Stimulated activated CD4-positive, alpha-beta T cell treated with anti-CD3 and anti-CD28 coated beads, Interleukin-4, amount 100 ng/mL, for 1 hour (primary cell): ENCODE measurements around the gene PIEZO1.
A peak's percentile ranks its signal among the peaks of the same experiment; 100 is the strongest.
"Not testable (repeated sequence)": the region's sequence is repeated elsewhere in the genome, so short reads cannot be mapped to it uniquely, and the experiment has no call there.

Experiments used
- DNase-seq: peaks from one replicate; pipeline ENCODE4 v3.0.0-alpha.2; 2020

Gene PIEZO1

DNA sequence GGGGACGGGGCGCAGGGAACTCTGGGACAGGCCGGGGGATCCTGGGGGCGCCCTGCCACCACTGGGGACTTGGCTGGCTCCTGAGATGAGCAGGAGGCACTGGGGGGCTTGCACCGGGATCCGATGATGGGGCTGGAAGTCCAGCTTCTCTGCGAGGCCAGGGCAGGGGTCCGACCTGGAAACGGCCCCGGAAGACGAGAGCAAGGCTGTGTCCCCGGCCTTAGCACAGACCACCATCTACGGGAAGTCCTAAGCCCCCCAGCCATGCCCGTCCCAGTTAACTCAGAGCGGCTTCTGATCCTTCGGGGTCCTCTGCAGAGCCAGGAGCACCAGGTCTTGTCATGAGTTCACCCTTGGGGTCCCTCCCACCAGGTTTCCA, 19.1 kb upstream of the PIEZO1 start:
- DNase-seq: no peak

DNA sequence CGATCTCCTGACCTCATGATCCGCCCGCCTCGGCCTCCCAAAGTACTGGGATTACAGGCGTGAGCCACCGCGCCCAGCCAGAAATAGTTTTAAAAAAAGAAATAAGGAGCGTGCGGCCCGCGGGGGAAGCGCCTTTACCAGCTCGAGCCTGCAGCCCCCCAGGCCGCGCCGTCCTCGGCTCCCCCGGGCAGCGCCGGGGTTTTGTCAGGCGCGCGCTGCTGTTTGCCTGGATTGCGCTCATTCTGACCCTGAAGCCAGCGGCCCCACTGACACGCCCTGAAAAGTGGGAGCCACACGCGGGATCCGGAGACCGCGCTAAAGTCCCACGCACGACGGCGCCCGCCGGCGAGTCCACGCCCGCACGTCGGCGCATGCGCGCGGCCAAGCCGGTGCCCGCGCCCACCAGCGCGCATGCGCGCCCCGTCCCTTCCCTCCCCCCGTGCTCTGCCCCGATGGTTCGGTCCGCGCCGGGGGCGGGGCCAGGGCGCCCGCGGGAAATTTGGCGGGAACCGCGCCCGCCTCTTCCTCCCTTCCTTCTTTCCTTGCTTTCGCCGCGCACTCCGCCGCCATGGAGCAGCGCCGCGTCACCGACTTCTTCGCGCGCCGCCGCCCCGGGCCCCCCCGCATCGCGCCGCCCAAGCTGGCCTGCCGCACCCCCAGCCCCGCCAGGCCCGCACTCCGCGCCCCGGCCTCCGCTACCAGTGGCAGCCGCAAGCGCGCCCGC, 18.4 kb upstream of the PIEZO1 start, which contains the start of gene CDT1:
Gene CDT1 (plus strand): TSS at position 526 of the 724 bp plus-strand sequence. CDS start 43 bp downstream, at position 569.
- peak; percentile 85 for DNase-seq

DNA sequence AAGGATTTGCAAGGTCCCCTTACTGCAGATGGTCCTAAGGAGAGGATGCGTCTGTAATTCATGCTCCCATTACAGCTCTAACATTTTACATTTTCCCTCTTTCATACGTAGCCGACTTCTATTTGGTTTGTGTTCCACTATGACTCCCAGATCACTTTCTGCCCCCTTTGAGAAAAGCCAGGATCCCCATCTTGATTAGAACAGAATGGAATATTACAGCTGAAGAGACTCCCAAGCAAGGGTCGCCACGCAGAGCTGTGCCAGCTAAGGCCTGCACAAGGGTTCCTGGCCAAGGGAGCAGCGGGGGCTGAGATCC, 15.2 kb upstream of the PIEZO1 start:
- no peak for DNase-seq

DNA sequence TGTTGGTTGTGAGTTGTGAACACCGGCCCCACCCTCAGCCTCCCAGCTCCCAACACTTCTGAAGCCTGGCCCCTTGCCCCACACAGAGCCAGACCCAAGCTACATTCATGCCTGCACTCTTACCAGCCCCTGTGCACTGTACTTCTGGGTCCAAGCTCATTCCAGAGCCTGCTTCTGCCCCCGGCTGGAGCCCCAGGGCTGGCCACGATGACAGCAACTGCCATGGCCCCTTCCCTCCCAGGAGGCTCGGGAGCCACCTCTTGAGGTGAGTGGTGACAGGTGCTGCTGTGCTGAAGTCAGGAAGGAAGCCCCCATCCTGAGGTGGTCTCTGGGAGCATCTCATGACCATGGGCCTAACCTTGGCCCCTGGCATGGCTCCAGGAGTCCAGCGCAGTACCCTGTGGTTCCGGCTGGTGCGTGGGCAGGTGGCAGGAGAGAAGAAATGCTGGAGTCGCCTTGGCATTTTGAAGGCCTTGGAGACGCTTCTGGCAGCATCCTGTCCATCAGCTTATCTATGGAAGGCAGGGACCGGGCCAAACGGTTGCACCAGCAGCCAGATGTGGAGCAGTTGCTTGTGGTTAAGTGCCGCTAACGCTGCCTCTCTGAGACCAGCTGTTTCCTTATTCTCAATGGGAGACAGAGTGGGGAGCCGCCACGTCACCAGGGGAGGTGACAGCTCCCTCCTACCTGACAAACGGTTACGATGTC, 14.7 kb upstream of the PIEZO1 start:
- DNase-seq: peak; percentile 29

DNA sequence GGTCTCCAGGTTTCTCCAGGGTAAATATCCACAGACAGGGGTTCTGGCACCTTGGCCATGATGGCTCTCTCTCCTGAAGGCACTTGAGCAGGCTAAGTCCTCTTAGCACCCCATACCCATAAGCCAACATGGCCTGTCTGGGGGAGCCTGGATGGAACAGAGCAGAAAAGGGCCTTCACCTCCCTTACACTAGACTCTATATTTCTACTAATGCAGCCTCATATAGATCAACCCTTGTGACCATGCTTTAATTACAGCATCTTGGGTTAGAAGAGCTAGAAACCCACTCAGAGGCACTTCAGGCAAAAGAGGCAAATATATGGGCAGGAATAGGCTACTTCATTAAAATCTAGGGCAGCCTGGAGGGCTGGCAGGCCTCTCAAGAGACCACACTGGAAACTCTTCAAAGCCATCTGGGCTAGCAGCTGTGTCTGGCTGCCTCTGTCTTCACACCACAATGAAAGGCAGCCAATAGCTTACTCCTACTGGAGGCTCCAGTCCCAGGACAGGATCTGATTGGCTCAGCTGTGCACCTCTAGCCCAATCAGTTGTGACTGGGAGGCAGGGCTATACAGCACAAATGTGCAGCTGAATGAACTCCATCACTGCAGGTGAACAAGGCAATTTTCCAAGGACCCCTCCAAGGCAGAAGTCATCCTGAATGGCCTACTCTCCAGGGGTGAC, 13.9 kb upstream of the PIEZO1 start:
- DNase-seq: no peak

DNA sequence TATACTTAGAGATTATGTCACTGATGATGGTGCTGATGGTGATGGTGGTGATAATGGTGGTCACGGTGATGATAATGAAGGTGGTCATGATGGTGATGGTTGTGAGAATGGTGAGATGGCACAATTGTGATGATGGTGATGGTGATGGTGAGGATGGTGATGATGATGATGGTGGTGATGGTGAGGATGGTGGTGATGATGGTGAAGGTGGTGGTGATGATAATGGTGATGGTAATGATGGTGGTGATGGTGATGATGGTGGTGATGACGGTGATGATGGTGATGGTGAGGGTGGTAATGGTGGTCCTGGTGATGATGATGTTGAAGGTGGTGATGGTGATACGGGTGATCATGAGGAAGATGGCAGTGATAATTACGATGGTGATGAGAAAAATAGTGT, 13.1 kb upstream of the PIEZO1 start:
- no peak for DNase-seq

DNA sequence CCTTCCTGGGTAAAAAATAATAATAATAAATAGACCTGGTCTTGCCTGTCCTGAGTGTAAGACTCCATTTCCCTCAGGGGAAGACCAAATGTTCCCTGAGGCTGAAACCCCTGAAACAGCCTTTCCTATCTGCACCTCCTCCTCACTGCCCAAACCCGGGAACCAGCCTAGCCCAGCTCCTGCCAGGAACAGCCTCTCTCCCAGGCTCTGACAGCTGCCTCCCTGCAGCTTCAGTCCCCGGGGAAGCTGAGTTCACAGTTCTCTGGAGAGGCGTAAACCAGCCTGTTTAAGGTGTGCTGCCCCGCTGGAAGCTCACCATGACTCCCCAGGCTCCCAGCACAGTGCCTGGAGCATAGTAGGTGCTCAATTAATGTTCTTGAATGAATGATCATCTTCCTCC, 11.3 kb upstream of the PIEZO1 start:
- DNase-seq: no peak

DNA sequence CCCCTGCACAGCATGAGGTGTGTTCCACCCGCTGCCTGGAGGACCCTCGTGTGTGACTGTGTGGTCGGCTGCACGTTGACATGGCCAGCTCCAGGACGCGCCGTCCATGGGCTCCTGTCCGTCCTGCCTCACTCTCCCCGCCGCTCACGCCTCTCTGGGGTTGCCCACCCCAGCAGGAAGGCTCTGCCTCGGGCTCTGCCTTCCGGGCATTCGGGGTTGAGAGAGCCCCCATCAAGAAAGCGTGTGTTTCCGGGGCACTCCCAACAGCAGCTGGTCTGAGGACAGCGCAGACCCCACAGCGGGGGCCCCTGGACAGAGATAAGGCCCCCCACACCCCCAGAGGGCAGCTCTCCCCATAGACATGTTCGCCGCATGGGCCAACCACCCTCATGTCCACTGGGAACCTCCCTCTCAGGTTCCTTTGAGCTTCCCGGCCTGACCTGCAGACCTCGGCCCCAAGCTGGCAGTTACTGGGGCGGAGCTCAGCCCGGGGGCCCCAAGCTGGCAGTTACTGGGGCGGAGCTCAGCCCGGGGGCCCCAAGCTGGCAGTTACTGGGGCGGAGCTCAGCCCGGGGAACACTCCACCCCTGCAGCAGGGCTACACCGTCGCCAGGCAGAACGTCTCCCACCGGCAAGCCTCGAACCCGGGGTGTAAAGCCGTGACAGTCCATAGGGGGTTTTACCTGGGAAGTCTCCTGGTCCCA, 8.4 kb upstream of the PIEZO1 start:
- DNase-seq: no peak

DNA sequence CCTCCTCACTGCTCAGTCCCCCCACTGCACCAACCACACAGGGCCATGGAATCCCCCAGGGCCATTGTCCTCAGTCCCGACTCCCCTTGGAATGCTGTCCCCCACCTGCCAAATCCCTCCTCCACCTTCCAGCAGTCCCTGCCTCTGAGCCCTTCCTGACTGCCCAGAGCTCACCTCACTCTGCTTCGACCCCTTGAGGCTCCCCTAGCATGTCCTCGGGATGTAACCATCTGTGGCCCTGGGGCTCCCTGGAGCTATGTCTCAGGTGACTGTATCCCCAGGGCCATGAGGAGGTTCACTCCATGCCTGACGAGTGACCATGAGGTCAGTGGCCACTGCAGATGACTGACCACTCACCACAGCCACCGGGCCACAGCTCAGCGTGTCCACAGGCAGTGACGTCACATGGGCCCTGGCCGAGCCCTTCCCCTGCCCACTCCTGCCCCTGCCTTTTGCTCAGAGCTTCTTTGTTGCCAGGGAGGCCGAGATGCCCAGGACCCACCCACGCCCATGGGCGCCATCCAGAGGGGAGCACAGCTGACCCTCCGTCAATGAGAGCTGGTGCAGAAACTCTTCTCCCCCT, 7.7 kb upstream of the PIEZO1 start:
- no peak for DNase-seq

DNA sequence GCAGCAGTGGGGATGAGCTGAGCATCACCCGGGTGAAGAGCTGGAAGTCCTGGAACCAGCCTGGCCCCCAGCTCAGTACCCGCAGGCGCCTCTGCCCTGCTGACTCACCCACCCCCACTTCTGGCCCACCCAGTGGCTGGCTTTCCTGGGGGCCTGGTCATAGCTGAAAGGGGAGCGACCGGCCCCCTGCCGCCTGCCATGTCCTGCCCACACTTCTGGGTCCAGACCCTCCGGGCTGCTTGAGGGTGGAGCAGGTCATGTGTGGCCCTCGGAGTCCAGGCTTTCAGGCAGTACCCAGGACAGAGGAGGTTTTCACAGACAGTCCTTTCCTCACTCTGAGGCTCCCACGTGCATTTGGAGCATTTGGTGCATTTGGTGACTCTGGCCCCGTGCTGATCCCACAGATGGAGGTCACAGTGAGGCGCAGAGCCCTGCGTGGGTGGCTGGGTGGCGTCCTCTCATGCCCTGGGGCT, 7.1 kb upstream of the PIEZO1 start:
- DNase-seq: no peak

DNA sequence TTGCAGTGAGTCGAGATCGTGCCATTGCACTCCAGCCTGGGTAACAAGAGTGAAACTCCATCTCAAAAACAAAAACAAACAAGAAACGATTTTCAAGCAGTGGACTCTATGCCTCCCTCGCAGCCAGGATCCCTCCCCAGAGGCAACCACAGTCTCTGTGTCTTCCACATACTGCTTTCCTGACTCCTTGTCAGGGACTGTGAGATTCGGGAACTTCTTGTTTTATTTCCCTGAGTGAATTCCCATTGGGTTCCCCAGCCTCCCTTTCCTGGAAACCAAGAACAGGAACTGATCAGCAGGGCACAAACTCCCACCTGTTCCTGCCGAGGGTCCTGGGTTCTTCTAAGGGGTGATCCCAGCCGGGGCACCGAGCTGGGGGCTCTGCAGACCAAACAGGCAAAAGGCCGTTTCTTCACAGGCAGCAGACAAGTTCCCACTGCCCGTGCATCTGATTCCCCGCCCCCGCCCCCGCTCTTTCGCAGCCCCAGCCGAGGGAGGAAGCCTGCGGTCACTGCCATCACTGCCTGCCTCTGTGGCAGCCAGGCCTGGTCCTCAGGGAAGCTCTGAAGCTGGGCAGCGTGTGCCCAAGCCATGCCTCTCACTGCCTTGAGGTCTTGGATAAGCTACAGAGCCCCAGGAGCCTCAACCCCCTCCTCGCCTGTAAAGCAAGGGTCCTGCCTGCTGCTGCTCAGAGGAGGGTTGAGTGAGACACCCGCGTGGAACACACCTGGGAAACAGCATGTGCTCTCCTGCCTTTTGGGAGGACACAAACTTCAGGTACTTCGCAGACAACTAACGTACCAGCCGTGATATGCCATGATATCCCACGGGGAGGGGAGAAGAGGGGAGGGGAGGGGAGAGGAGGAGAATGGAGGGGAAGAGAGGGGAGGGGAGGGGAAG, 5.5 kb upstream of the PIEZO1 start:
- DNase-seq: peak; percentile 56

DNA sequence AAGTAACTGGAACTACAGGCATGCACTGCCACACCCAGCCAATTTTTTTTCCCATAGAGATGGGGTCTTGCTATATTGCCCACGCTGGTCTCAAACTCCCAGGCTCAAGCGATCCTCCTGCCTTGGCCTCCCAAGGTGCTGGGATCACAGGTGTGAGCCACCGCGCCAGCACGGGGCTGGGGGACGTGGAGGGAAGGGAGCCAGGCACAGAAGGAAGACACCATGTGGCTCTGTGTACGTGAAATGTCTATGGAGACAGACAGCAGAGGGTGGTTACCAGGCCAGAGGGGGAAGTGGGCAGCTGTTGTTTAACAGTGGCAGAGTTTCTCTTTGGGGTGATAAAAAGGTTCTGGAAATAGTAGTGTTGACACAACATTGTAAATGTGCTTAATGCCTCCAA, 4.6 kb upstream of the PIEZO1 start:
- DNase-seq: no peak

DNA sequence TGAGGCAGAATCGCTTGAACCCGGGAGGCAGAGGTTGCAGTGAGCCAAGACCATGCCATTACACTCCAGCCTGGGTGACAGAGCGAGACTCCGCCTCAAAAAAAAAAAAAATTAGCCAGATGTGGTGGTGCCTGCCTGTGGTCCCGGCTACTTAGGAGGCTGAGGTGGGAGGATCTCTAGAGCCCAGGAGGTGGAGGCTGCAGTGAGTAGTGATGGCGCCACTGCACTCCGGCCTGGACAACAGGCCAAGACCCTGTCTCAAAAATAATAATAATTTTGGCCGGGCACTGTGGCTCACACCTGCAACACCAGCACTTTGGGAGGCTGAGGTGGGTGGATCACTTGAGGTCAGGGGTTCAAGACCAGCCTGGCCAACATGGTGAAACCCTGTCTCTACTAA, 3.7 kb upstream of the PIEZO1 start:
- not testable (repeated sequence) for DNase-seq

DNA sequence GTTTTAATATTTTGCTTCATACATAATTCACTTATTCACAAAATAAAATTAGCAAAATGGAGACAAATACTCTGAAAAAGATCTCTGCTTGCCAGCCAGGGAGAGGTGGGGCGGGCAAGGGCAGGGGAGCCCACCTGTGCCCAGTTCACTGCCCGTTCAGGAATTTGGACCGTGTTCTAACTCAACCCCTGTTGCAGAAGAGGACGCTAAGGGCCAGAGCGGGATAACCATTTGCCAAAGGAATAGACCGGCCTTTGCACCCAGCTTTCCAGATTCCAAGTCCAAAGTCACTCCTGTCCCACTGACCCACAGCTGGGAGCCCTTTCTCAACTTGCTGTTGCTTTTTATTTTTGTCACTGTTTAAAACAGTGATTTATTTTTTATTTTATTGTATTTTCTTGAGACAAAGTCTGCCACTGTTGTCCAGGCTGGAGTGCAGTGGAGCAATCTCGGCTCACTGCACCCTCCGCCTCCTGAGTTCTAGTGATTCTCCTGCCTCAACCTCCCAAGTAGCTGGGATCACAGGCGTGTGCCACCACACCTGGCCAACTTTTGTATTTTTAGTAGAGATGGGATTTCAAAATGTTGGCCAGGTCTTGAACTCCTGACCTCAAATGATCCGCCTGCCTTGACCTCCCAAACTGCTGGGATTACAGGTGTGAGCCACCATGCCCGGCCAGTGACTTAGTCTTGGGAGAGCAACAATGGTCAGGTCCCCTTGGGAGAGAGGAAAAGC, 2.7 kb upstream of the PIEZO1 start:
- no peak for DNase-seq

DNA sequence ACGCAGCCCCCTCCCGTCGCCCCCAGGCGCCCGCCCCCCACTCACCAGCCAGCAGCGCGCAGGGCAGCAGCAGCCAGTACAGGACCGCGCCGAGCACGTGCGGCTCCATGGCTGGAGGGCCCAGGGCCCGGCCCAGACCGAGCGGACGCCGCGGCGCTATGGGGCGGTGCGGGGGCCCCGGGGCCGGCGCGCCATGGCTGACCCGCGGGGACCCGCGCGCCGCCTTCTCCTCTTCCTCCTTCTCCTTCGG, 239 bp downstream of the PIEZO1 start:
- no peak for DNase-seq

DNA sequence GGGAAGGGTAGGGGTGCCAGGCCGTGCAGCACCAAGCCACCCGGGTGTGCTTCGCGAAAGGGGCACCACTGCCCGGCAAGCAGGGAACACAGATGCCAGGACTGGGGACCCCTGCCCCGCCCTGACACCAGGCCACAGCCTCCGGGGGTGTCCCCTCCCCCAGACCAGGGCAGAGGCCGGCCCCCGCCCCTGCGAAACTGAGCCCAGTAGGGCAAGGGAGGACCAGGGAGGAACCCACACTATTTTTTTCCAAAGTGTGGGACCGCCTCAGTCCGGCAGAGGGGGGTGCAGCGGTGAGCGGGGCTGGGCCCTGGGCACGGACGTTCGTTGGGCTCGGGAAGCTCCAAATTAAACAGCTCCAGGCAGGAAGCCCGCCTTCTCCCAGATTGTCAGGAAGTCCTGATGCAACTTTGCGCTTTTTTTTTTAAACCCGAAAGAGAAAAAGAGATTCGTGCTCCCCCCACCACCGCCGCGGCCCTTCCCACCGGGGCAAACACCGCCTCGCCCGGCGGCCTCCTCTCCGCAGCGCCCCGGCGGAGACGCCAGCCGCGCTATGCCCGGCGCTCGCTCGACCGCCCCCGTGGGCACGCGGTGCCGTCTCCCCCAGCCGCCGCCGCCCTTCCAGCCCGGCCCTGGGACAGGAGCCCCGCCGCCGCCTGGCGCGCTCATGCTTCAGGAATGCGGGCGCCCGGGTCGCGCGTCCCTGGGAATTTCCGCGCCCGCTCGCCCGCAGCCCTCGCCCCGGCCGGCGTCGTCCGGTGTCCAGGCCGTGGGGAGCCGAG, 755 bp downstream of the PIEZO1 start:
- DNase-seq: peak; percentile 62

DNA sequence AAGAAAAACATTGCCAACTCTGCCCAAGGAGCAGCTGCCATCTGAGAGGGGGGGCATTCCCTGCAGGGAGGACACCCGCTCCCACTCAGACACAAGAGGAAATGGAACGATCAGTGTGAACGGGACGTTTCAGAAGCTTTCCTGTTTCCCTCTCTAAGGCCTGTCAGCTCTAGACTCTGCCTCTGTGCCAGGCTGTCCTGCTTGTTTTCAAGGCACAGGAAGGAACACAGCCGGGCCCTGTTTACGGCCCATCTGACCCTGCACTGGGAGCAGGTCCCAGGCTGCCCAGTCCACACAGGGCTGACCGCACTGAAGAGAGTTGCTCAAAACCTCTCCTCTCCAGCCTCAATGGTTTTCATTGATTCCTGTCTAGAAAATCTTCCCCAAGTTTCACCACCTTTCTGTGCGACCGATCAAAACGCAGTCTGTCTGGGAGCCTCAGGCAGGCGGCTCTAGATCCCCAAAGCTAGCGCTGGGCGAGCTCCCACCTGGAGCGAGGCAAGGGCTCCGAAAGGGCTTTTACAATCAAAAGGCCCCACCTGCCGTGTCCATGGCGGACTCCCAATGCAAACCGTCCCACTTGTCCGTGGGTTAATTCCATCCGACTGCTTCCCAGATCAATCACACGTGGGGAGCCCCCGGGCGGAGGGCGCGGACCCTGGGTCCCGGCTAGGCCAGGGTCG, 1.5 kb downstream of the PIEZO1 start:
- DNase-seq: no peak

DNA sequence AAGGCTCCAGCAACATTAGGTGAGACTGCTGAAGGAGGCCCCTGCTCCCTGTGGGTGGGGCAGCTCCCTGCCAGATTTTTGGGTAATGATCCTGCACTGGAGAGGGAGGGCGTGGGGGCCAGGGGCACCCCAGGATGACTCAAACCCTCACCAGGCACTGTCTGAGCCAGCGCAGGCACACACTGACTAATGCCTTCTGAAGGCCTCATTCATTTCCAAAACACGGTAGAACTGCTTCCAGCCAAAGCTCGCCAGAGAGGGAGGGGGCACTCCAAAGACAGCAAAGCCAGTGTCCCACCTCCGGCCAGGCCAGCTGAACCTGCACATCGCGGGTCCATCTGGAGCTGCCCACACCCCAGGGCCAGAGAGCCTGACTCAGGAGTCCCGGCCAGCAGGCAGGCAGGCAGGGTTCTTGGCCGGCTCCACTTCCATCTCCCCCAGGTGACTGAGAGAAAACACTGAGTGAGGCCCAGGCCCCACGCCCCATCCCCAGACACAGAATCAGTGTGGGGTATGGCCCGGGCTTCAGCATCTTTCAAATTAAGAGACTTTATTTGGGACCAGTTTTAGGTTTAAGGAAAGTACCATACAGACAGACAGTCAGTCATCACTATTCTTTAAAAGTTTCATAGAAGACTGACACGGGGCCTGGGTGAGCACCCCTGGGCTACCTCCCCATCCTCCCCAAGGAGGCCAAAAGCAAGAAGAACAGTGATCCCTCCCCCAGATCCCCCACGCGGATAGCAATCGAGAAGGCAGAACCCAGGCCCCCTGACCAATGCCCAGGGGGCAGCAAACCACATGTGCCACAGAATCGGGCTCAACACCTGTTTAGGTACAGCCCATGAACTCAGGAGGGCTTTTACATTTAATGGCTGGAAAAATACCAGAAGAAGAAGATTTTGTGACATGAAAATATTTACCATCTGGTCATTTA, 2.3 kb downstream of the PIEZO1 start:
- DNase-seq: peak; percentile 82
